DOHH2 (cell line): ENCODE data around the gene ZBED3.

Experiments
- H3F3A ChIP-seq: fragments of 200-600 bp; sonication (generic), shearing (Covaris generic); 2 replicates; pipeline ENCODE4 v1.6.0; 2016; ENCODE audit warnings: antibody characterized with exemption, mild to moderate bottlenecking; ENCODE audit not compliant: control insufficient read depth, insufficient read depth
- H3K27ac ChIP-seq: fragments of 200-600 bp; sonication (generic); 2 replicates; pipeline ENCODE4 v1.5.1; 2014; ENCODE audit warnings: low read depth, mild to moderate bottlenecking, low read length, moderate library complexity
- H3K27me3 ChIP-seq: fragments of 200-600 bp; sonication (generic); 2 replicates; pipeline ENCODE4 v1.6.1; 2014; ENCODE audit warnings: mild to moderate bottlenecking, low read length, mixed read lengths; ENCODE audit not compliant: control insufficient read depth
- H3K36me3 ChIP-seq: fragments of 200-600 bp; sonication (generic); 2 replicates; pipeline ENCODE4 v1.6.1; 2014; ENCODE audit warnings: mild to moderate bottlenecking, low read length, moderate library complexity, mixed read lengths; ENCODE audit not compliant: control insufficient read depth
- H3K4me1 ChIP-seq: fragments of 200-600 bp; sonication (generic); 2 replicates; pipeline ENCODE4 v1.6.1; 2014; ENCODE audit warnings: mild to moderate bottlenecking, low read length, mixed read lengths; ENCODE audit not compliant: control insufficient read depth
- H3K4me2 ChIP-seq: fragments of 200-600 bp; sonication (generic); 2 replicates; pipeline ENCODE4 v1.6.0; 2014; ENCODE audit warnings: mild to moderate bottlenecking, low read length, moderate library complexity
- H3K4me3 ChIP-seq: fragments of 200-600 bp; sonication (generic); 2 replicates; pipeline ENCODE4 v1.5.1; 2014; ENCODE audit warnings: mild to moderate bottlenecking, low read length, mixed read lengths
- H3K79me2 ChIP-seq: fragments of 200-600 bp; sonication (generic); 2 replicates; pipeline ENCODE4 v1.6.1; 2014; ENCODE audit warnings: mild to moderate bottlenecking, low read length, mixed read lengths; ENCODE audit not compliant: control insufficient read depth
- H3K9me2 ChIP-seq: fragments of 200-600 bp; sonication (generic); replicated peaks from 2 replicates; pipeline ENCODE4 v1.6.1; 2014; ENCODE audit warnings: mild to moderate bottlenecking, low read length, mixed read lengths; ENCODE audit not compliant: control insufficient read depth
- H3K9me3 ChIP-seq: fragments of 200-600 bp; sonication (generic); 2 replicates; pipeline ENCODE4 v1.6.1; 2014; ENCODE audit warnings: antibody characterized with exemption, low read length, mixed read lengths; ENCODE audit not compliant: control insufficient read depth, insufficient read depth
- H4K20me1 ChIP-seq: fragments of 200-600 bp; sonication (generic); 2 replicates; pipeline ENCODE4 v1.6.0; 2014; ENCODE audit warnings: low read depth, mild to moderate bottlenecking, antibody characterized with exemption, low read length, moderate library complexity; ENCODE audit not compliant: control insufficient read depth, insufficient read depth
- CTCF ChIP-seq: fragments of 200-600 bp; sonication (generic); IDR thresholded peaks from one replicate; pipeline ENCODE4 v1.5.1; 2014; ENCODE audit warnings: antibody characterized with exemption, mild to moderate bottlenecking, low read depth, low read length; ENCODE audit not compliant: poor library complexity, severe bottlenecking
- EZH2phosphoT487 ChIP-seq: fragments of 200-600 bp; sonication (generic); IDR thresholded peaks from 2 replicates; pipeline ENCODE4 v1.6.1; 2017; ENCODE audit warnings: borderline replicate concordance, mild to moderate bottlenecking, antibody characterized with exemption, low read length, moderate library complexity, mixed read lengths

ZBED3 gene

GRCh38 chr5:77104813-77105212 lies 17.7 kb upstream of the ZBED3 start:
- Histone ChIP-seq H3K27ac (no peak overlapping the region), H3K9me2 (no peaks in the 10 kb centered on the region), H3K4me2 (no peak overlapping the region), H3K4me3 (no peak overlapping the region), H4K20me1 (no peaks in the 10 kb centered on the region), H3K9me3 (no peaks in the 10 kb centered on the region), H3K4me1 (no peaks in the 10 kb centered on the region), H3K79me2 (no peaks in the 10 kb centered on the region), H3F3A (no peaks in the 10 kb centered on the region), H3K27me3 (no peaks in the 10 kb centered on the region), H3K36me3 (no peaks in the 10 kb centered on the region)
- no peak for TF ChIP-seq CTCF
- no peak for TF ChIP-seq EZH2phosphoT487

GRCh38 chr5:77103457-77103856 lies 16.4 kb upstream of the ZBED3 start:
- Histone ChIP-seq H3K4me2 (no peak overlapping the region), H3K27ac (no peak overlapping the region), H3K4me3 (no peak overlapping the region), H3K79me2 (no peaks in the 10 kb centered on the region), H3K4me1 (no peaks in the 10 kb centered on the region), H3K27me3 (no peaks in the 10 kb centered on the region), H3K9me3 (no peaks in the 10 kb centered on the region), H3K9me2 (no peaks in the 10 kb centered on the region), H3K36me3 (no peaks in the 10 kb centered on the region), H3F3A (no peaks in the 10 kb centered on the region), H4K20me1 (no peaks in the 10 kb centered on the region)
- no peak for TF ChIP-seq CTCF

- no peaks in the 10 kb centered on the region for H3K79me2 ChIP-seq
- no peaks in the 10 kb centered on the region for H3K4me1 ChIP-seq
- H3K27ac ChIP-seq = no peak overlapping the region
- H3F3A ChIP-seq = no peaks in the 10 kb centered on the region
- H3K27me3 ChIP-seq = no peaks in the 10 kb centered on the region
- H3K9me3 ChIP-seq = no peaks in the 10 kb centered on the region
- no peaks in the 10 kb centered on the region for H3K36me3 ChIP-seq
- no peaks in the 10 kb centered on the region for H4K20me1 ChIP-seq
- no peak overlapping the region for H3K4me3 ChIP-seq
- H3K4me2 ChIP-seq = no peak overlapping the region
- H3K9me2 ChIP-seq = no peaks in the 10 kb centered on the region
- TF ChIP-seq EZH2phosphoT487 (no peak), CTCF (no peak)
These were observed 15.5 kb upstream of the ZBED3 start for GRCh38 chr5:77102549-77102948.

- H3K9me2 ChIP-seq = no peaks in the 10 kb centered on the region
- no peaks in the 10 kb centered on the region for H4K20me1 ChIP-seq
- H3K79me2 ChIP-seq = no peaks in the 10 kb centered on the region
- no peaks in the 10 kb centered on the region for H3K4me1 ChIP-seq
- H3K27me3 ChIP-seq = no peaks in the 10 kb centered on the region
- no peak overlapping the region for H3K27ac ChIP-seq
- no peak overlapping the region for H3K4me3 ChIP-seq
- no peaks in the 10 kb centered on the region for H3K9me3 ChIP-seq
- H3K36me3 ChIP-seq = no peaks in the 10 kb centered on the region
- no peak overlapping the region for H3K4me2 ChIP-seq
- TF ChIP-seq EZH2phosphoT487 (no peak), CTCF (no peak)
- no peaks in the 10 kb centered on the region for H3F3A ChIP-seq
These were observed 14.2 kb upstream of the ZBED3 start for GRCh38 chr5:77101298-77101697.
